Measurements from ENCODE around the gene UGT2B17. TPM values are rescaled to one million over a fixed set of nuclear protein-coding genes. Genes with fewer than 3 reads are reported as not detected.
A peak's percentile ranks its signal among the peaks of the same experiment; 100 is the strongest.

The UGT2B17 gene
- total RNA-seq, 4 donors from 2014 or later = 4.1 to 1,553 (median 328) TPM

GRCh38 chr4:68499021-68499420 is 77.1 kb downstream of the UGT2B17 start:
- no peaks in the 10 kb centered on the region for H3K9me3 ChIP-seq
- no peaks in the 10 kb centered on the region for H3K27me3 ChIP-seq
- H3K4me3 ChIP-seq = peak overlapping the region in 1 of 4 donors; percentile 0
- no peak for TF ChIP-seq CTCF (IDR thresholded peaks at IDR 0.05)
- no peak for TF ChIP-seq POLR2A (IDR thresholded peaks at IDR 0.05)
- no peak overlapping the region for H3K27ac ChIP-seq
- DNase-seq = no peak
- H3K4me1 ChIP-seq = no peaks in the 10 kb centered on the region
- no peaks in the 10 kb centered on the region for H3K36me3 ChIP-seq

- peak; percentile 47 to 81 (median 56) for DNase-seq
- Histone ChIP-seq H3K4me1 (no peaks in the 10 kb centered on the region), H3K36me3 (no peaks in the 10 kb centered on the region), H3K27ac (no peak overlapping the region), H3K27me3 (no peaks in the 10 kb centered on the region), H3K9me3 (no peaks in the 10 kb centered on the region), H3K4me3 (peak overlapping the region in 1 of 4 donors; percentile 0)
- TF ChIP-seq CTCF (IDR thresholded peaks at IDR 0.05) (peak; percentile 8 to 96 (median 83)), POLR2A (IDR thresholded peaks at IDR 0.05) (no peak)
These were observed 77.6 kb downstream of the UGT2B17 start for GRCh38 chr4:68498413-68499007.

GRCh38 chr4:68494688-68495087 is 81.4 kb downstream of the UGT2B17 start:
- Histone ChIP-seq H3K27ac (no peak overlapping the region), H3K4me3 (no peak overlapping the region), H3K9me3 (no peaks in the 10 kb centered on the region), H3K27me3 (no peaks in the 10 kb centered on the region), H3K4me1 (no peaks in the 10 kb centered on the region), H3K36me3 (no peaks in the 10 kb centered on the region)
- DNase-seq = no peak
- no peak for TF ChIP-seq POLR2A (IDR thresholded peaks at IDR 0.05)
- TF ChIP-seq CTCF (IDR thresholded peaks at IDR 0.05) = no peak

- H3K4me3 ChIP-seq = no peak overlapping the region
These were observed 85.2 kb downstream of the UGT2B17 start for GRCh38 chr4:68490826-68491457.

GRCh38 chr4:68489338-68489737 is 86.8 kb downstream of the UGT2B17 start:
- Histone ChIP-seq H3K4me3 (no peak overlapping the region), H3K36me3 (no peaks in the 10 kb centered on the region), H3K27me3 (no peaks in the 10 kb centered on the region), H3K4me1 (no peaks in the 10 kb centered on the region), H3K9me3 (no peaks in the 10 kb centered on the region), H3K27ac (no peak overlapping the region)
- TF ChIP-seq POLR2A (IDR thresholded peaks at IDR 0.05) (no peak), CTCF (IDR thresholded peaks at IDR 0.05) (no peak)
- no peak for DNase-seq

More at GRCh38 chr4:68490826-68491457, 85.2 kb downstream of the UGT2B17 start:
- Histone ChIP-seq H3K9me3 (no peaks in the 10 kb centered on the region), H3K36me3 (no peaks in the 10 kb centered on the region), H3K27me3 (no peaks in the 10 kb centered on the region), H3K4me1 (no peaks in the 10 kb centered on the region), H3K27ac (no peak overlapping the region)
- DNase-seq = no peak
- TF ChIP-seq CTCF (IDR thresholded peaks at IDR 0.05) (no peak), POLR2A (IDR thresholded peaks at IDR 0.05) (no peak)

Other genes starting within 250 kb of the UGT2B17 start
- gene YTHDC1, start 226.2 kb downstream of the UGT2B17 start, total RNA-seq = 100 to 1,000 TPM in 1 of 4 donors, 10 to 100 TPM in 3; 65.0 to 137 (median 83.3) TPM
- gene TMPRSS11E, start 128.9 kb downstream of the UGT2B17 start, total RNA-seq = not detected
- gene UGT2B15, start 94.3 kb upstream of the UGT2B17 start, total RNA-seq = 10 to 100 TPM in 3 of 4 donors, not detected in 1; 13.0 to 76.4 (median 24.0) TPM
- gene UGT2B10, start 239.7 kb upstream of the UGT2B17 start, total RNA-seq = not detected